ENCODE data around the gene UBE2D1.

- TF ChIP-seq CTCF (IDR thresholded peaks at IDR 0.05): no peak
- TF ChIP-seq POLR2AphosphoS5 (IDR thresholded peaks at IDR 0.05): no peak
- no peak for TF ChIP-seq POLR2A (IDR thresholded peaks at IDR 0.05)
These were observed 12.6 kb upstream of the UBE2D1 start for GRCh38 chr10:58322072-58322834.

Data from prostate gland (tissue), 2 donors.